Measurements from ENCODE around the gene SCNN1A. TPM values are rescaled to one million over a fixed set of nuclear protein-coding genes. Genes with fewer than 3 reads are reported as not detected.

Gene SCNN1A
- total RNA-seq, 1 donor = 0.81 TPM

GRCh38 chr12:6369916-6370575, 5.3 kb downstream of the SCNN1A start:
- DNase-seq (ENCODE audit: low read depth in 2 of 3, low spot score in 2 of 3) = no peak

- no peak for DNase-seq (ENCODE audit: low read depth in 2 of 3, low spot score in 2 of 3)
Measured at GRCh38 chr12:6368906-6369525, 6.3 kb downstream of the SCNN1A start.

GRCh38 chr12:6367969-6368892, 7.1 kb downstream of the SCNN1A start:
- DNase-seq (ENCODE audit: low read depth in 2 of 3, low spot score in 2 of 3) = peak in 1 of 3 donors; percentile 35

- DNase-seq (ENCODE audit: low read depth in 2 of 3, low spot score in 2 of 3) = peak in 2 of 3 donors; percentile 79 to 86
Measured at GRCh38 chr12:6367065-6367968, 8.0 kb downstream of the SCNN1A start.

GRCh38 chr12:6364044-6364374, 11.4 kb downstream of the SCNN1A start:
- peak in 1 of 3 donors; percentile 30 for DNase-seq (ENCODE audit: low read depth in 2 of 3, low spot score in 2 of 3)

- DNase-seq (ENCODE audit: low read depth in 2 of 3, low spot score in 2 of 3) = peak in 2 of 3 donors; percentile 44 to 80
Measured at GRCh38 chr12:6363330-6364043, 11.9 kb downstream of the SCNN1A start.

- DNase-seq (ENCODE audit: low read depth in 2 of 3, low spot score in 2 of 3) = no peak
Measured at GRCh38 chr12:6363010-6363329, 12.4 kb downstream of the SCNN1A start.

DNA sequence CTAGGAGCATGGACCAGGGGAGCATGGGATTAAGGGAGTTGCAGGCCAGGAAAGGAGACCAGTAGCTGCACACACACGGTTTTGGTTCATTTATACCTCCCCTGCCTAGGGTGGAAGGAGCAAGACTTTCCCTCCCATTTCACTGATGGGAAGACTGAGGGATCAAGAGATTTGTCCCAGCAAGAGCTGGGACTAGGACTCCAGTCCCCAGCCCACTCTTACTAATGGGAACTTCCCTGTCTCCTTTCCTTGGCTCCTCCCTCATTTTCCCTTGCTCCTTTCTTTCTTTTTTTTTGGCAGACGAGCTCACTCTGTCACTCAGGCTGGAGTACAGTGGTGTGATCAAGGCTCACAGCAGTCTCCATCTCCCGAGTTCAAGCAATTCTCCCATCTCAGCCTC, 13.0 kb downstream of the SCNN1A start:
- no peak for DNase-seq (ENCODE audit: low read depth in 2 of 3, low spot score in 2 of 3)

DNA sequence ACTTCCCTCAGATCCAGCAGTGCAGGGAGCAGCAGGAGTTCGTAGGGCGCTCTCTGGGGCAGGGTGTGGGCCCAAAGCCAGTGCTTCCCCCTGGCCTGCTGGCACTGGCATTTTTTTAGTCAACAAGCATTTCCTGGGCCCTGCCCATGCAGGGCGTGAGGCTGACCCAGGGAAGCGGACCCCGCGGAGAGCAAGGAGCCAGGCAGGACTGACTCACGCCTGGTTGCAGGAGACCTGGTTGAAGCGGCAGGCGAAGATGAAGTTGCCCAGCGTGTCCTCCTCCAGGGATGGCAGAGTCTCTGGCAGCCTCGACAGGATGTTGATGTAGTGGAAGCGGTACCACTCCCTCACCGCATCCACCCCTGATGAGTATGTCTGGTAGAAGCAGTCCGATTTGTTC, 13.5 kb downstream of the SCNN1A start:
- no peak for DNase-seq (ENCODE audit: low read depth in 2 of 3, low spot score in 2 of 3)

DNA sequence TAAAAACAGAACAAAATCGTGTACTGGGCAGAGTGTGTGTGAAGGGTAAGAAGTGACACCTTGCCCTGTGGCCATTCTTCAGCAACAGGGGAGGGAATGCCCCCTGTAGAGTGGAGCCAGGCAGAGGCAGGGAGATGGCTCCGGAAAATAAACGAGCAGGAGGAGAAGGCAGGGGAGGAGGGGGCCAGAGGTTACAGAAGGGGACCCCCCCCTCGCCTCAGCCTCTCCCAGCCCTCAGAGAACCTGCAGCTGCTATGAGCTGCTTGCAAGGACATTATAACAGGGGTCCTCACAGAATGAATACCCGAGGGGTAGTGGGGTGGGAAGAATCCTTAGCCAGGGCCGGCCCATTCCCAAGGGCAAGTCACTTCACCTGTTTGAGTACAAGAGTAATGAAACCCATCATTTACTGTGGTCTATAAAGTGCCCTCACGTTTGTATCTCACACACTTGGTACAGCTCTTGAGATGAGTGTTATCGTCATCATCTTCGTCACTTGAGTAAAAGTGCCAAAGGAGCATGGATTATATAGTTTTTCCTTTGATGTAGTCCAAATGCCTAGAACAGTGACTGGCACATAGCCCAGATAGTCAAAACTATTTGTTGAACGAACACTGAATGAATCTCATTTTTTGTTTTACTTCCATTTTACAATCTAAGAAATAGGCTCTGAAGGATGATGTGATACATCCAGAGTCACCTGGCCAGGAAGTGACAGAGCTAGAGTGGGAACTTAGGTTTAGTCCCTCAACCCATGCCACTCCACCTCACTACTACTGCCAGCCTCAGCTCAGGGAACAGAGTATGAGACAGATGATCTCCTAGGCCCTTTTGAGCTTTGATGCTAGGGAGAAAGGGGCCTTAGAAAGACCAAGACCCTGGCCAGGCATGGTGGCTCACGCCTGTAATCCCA, 14.5 kb downstream of the SCNN1A start:
- no peak for DNase-seq (ENCODE audit: low read depth in 2 of 3, low spot score in 2 of 3)

GRCh38 chr12:6360080-6360571, 15.2 kb downstream of the SCNN1A start:
- no peak for DNase-seq (ENCODE audit: low read depth in 2 of 3, low spot score in 2 of 3)

- peak in 1 of 3 donors; percentile 24 for DNase-seq (ENCODE audit: low read depth in 2 of 3, low spot score in 2 of 3)
Measured at GRCh38 chr12:6358881-6359280, 16.5 kb downstream of the SCNN1A start.

GRCh38 chr12:6356374-6356820, 19.0 kb downstream of the SCNN1A start:
- DNase-seq (ENCODE audit: low read depth in 2 of 3, low spot score in 2 of 3) = no peak

- no peak for DNase-seq (ENCODE audit: low read depth in 2 of 3, low spot score in 2 of 3)
Measured at GRCh38 chr12:6355491-6356373, 19.6 kb downstream of the SCNN1A start.

DNA sequence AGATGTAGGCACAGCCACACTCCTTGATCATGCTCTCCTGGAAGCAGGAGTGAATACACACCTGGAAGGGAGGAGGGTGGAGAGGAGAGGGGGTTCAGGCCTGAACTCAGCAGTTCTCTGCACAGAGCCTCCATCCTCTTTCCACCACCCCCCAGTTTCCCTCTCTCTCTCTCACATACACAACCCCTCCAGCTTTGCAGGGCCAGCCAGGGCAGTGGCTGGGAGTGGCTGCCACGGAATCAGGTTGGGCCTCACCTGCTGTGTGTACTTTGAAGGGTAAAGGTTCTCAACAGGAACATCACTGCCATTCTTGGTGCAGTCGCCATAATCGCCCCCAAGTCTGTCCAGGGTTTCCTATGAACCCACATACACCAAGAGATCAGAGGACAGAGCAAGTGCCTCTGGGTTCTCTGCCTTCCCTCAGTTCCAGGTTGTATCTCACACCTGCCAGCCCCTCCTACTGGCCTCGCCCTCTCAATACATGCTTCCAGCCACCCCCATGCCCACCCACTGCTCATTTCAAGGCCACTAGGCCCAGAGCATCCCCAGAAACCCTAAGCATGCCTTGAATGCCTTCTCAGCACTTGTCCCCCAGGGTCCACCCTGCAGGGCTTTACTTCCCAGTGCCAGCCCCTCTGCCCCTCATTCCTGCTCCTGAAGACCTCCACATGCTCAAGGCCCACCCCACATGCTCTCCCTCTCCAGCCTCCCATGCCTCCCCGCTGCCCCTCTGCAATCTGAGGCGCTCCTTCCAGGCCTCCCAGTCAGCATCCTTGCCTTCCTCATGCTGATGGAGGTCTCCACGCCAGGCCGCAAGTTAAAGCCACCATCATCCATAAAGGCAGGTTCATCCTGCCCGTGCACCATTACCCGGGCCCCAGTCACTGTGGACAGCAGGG, 20.6 kb downstream of the SCNN1A start:
- DNase-seq (ENCODE audit: low read depth in 2 of 3, low spot score in 2 of 3) = no peak
